Loucy (cell line): ENCODE data around the gene CDH4.

ENCODE experiments used
- H2AFZ ChIP-seq: fragments of 200-600 bp; sonication (generic); 2 replicates; pipeline ENCODE4 v1.6.0; 2016; ENCODE audit warnings: antibody characterized with exemption, mild to moderate bottlenecking, low read length, moderate library complexity
- H3F3A ChIP-seq: fragments of 200-600 bp; 2 replicates; pipeline ENCODE4 v1.6.0; 2016; ENCODE audit warnings: antibody characterized with exemption, low read depth, mild to moderate bottlenecking
- H3K27me3 ChIP-seq: fragments of 200-600 bp; sonication (generic); 2 replicates; pipeline ENCODE4 v1.6.1; 2014; ENCODE audit warnings: low read length, mild to moderate bottlenecking; ENCODE audit not compliant: insufficient read depth, poor library complexity, severe bottlenecking
- H3K36me3 ChIP-seq: fragments of 200-600 bp; sonication (generic); 2 replicates; pipeline ENCODE4 v1.6.1; 2016; ENCODE audit warnings: low read length; ENCODE audit not compliant: insufficient read depth
- H3K4me1 ChIP-seq: fragments of 200-600 bp; sonication (generic); 2 replicates; pipeline ENCODE4 v1.5.1; 2014; ENCODE audit warnings: low read length, mild to moderate bottlenecking; ENCODE audit not compliant: insufficient read depth, poor library complexity, severe bottlenecking
- H3K4me2 ChIP-seq: fragments of 200-600 bp; sonication (generic); 2 replicates; pipeline ENCODE4 v1.6.0; 2014; ENCODE audit warnings: antibody characterized with exemption, low read length, low read depth, mild to moderate bottlenecking; ENCODE audit not compliant: poor library complexity, severe bottlenecking
- H3K4me3 ChIP-seq: fragments of 200-600 bp; sonication (generic); 2 replicates; pipeline ENCODE4 v1.5.1; 2014; ENCODE audit warnings: low read length, mild to moderate bottlenecking, mixed read lengths; ENCODE audit not compliant: poor library complexity, severe bottlenecking
- H3K79me2 ChIP-seq: fragments of 200-600 bp; sonication (generic); 2 replicates; pipeline ENCODE4 v1.6.1; 2014; ENCODE audit warnings: low read length; ENCODE audit not compliant: insufficient read depth
- H3K9ac ChIP-seq: fragments of 200-600 bp; sonication (generic); 2 replicates; pipeline ENCODE4 v1.6.0; 2014; ENCODE audit warnings: mild to moderate bottlenecking, low read depth, low read length, moderate library complexity; ENCODE audit not compliant: poor library complexity, severe bottlenecking
- H3K9me2 ChIP-seq: fragments of 200-600 bp; sonication (generic); replicated peaks from 2 replicates; pipeline ENCODE4 v1.6.1; 2016; ENCODE audit warnings: low read depth, low read length, mixed read lengths
- H3K9me3 ChIP-seq: fragments of 200-600 bp; sonication (generic); 2 replicates; pipeline ENCODE4 v1.6.1; 2014; ENCODE audit warnings: mild to moderate bottlenecking, antibody characterized with exemption, low read length, low read depth; ENCODE audit not compliant: insufficient read depth
- H4K20me1 ChIP-seq: fragments of 200-600 bp; sonication (generic); 2 replicates; pipeline ENCODE4 v1.6.0; 2014; ENCODE audit warnings: antibody characterized with exemption, low read length, mild to moderate bottlenecking; ENCODE audit not compliant: insufficient read depth, poor library complexity, severe bottlenecking
- CTCF ChIP-seq: fragments of 200-600 bp; sonication (generic); conservative IDR thresholded peaks from 2 replicates; pipeline ENCODE4 v1.5.1; 2014; ENCODE audit warnings: mild to moderate bottlenecking, antibody characterized with exemption, low read length
- EZH2phosphoT487 ChIP-seq: fragments of 200-600 bp; IDR thresholded peaks from 2 replicates; pipeline ENCODE4 v1.6.1; 2018; ENCODE audit warnings: antibody characterized with exemption, mild to moderate bottlenecking, moderate library complexity, borderline replicate concordance

CDH4 gene

GRCh38 chr20:61621035-61621730, 369.1 kb downstream of the CDH4 start:
- TF ChIP-seq CTCF (no peak), EZH2phosphoT487 (no peak)
- Histone ChIP-seq H3F3A (no peaks in the 10 kb centered on the region), H3K27me3 (no peaks in the 10 kb centered on the region), H3K9ac (no peak overlapping the region), H4K20me1 (peaks cover 4% of the 10 kb centered on the region), H3K36me3 (peaks cover 5% of the 10 kb centered on the region; the same call in 1 of the 2 replicates), H3K4me2 (no peak overlapping the region), H3K4me1 (no peaks in the 10 kb centered on the region), H3K9me3 (no peaks in the 10 kb centered on the region; the same call in 1 of the 2 replicates), H3K4me3 (no peak overlapping the region), H2AFZ (no peak overlapping the region), H3K9me2 (no peaks in the 10 kb centered on the region), H3K79me2 (peaks cover 6% of the 10 kb centered on the region; the same call in 1 of the 2 replicates)

- no peaks in the 10 kb centered on the region for H3K27me3 ChIP-seq
- H3K9me2 ChIP-seq, result no peaks in the 10 kb centered on the region
- no peaks in the 10 kb centered on the region for H3K4me1 ChIP-seq
- peaks cover 4% of the 10 kb centered on the region for H4K20me1 ChIP-seq
- no peak overlapping the region for H3K4me2 ChIP-seq
- TF ChIP-seq CTCF (no peak), EZH2phosphoT487 (no peak)
- no peaks in the 10 kb centered on the region for H3F3A ChIP-seq
- peaks cover 3% of the 10 kb centered on the region; the same call in 1 of the 2 replicates for H3K79me2 ChIP-seq
- no peak overlapping the region for H2AFZ ChIP-seq
- peaks cover 5% of the 10 kb centered on the region; the same call in 1 of the 2 replicates for H3K36me3 ChIP-seq
- H3K4me3 ChIP-seq, result no peak overlapping the region
- H3K9me3 ChIP-seq, result no peaks in the 10 kb centered on the region; the same call in 1 of the 2 replicates
- no peak overlapping the region for H3K9ac ChIP-seq
Measured at GRCh38 chr20:61621852-61622251, 369.8 kb downstream of the CDH4 start.

- TF ChIP-seq EZH2phosphoT487 (no peak), CTCF (no peak)
- no peak overlapping the region for H3K4me2 ChIP-seq
- peaks cover 4% of the 10 kb centered on the region for H4K20me1 ChIP-seq
- H3K4me1 ChIP-seq, result no peaks in the 10 kb centered on the region
- H2AFZ ChIP-seq, result no peak overlapping the region
- H3K4me3 ChIP-seq, result no peak overlapping the region
- H3K9me2 ChIP-seq, result no peaks in the 10 kb centered on the region
- H3K79me2 ChIP-seq, result no peaks in the 10 kb centered on the region
- H3K9me3 ChIP-seq, result no peaks in the 10 kb centered on the region
- no peaks in the 10 kb centered on the region for H3K27me3 ChIP-seq
- peaks cover 5% of the 10 kb centered on the region; the same call in 1 of the 2 replicates for H3K36me3 ChIP-seq
- no peak overlapping the region for H3K9ac ChIP-seq
- H3F3A ChIP-seq, result no peaks in the 10 kb centered on the region
Measured at GRCh38 chr20:61623451-61623850, 371.4 kb downstream of the CDH4 start.
